ENCODE data around the gene SLC6A15. TPM values are rescaled to one million over a fixed set of nuclear protein-coding genes. Genes with fewer than 3 reads are reported as not detected.

SLC6A15 gene
- total RNA-seq, 1 donor from 2014 or later = not detected

DNA sequence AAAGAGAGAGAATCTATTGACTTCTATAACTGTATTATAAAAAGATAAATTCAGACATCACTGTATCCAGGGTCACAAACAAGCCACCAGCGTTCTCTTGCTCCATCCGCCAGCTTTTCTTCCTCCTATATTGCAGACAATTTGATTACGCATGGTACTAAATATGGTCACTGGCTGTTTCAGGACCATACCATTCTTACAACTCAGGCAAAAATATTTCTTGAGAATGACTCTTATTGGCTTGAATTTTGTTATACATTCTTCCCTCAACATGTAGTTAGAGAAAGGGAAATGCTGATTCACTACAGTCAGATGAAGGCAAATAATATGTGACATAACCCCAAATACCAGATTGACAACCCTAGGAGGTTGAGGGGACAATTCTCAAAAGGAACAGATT, 101.3 kb downstream of the SLC6A15 start:
- DNase-seq = no peak
- H3K4me1 Mint-ChIP-seq = no peaks in the 10 kb centered on the region
- H3K27ac Mint-ChIP-seq = no peak overlapping the region
- H3K4me3 Mint-ChIP-seq = no peak overlapping the region
- intact Hi-C loops (cut with micrococcal nuclease) = no loop called here
- no peaks in the 10 kb centered on the region for H3K27me3 Mint-ChIP-seq
- H3K9me3 Mint-ChIP-seq = no peaks in the 10 kb centered on the region
- H3K36me3 Mint-ChIP-seq (ENCODE audit: low read depth) = no peaks in the 10 kb centered on the region

DNA sequence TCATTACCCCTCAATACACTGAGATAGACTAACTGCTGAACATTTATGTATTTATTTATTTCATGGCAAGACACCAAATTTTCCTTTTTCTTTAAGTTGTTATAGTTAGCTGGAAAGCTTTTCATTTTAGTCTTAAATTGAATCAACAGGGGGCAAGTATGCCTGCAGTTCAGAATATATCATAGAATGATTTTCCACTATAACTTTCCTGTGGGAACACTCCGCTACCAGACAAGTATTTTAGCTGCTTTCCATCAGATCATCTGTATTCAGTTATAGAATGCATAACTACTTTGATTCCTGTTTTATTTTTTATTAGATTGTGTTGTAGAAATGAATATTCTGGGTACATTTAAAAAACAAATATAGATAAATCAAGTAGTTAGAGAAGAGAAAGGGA, 102.0 kb downstream of the SLC6A15 start:
- no peak overlapping the region for H3K27ac Mint-ChIP-seq
- H3K9me3 Mint-ChIP-seq = no peaks in the 10 kb centered on the region
- H3K36me3 Mint-ChIP-seq (ENCODE audit: low read depth) = no peaks in the 10 kb centered on the region
- DNase-seq = no peak
- intact Hi-C loops (cut with micrococcal nuclease) = no loop called here
- no peaks in the 10 kb centered on the region for H3K27me3 Mint-ChIP-seq
- no peaks in the 10 kb centered on the region for H3K4me1 Mint-ChIP-seq
- no peak overlapping the region for H3K4me3 Mint-ChIP-seq

Other genes starting within 250 kb of the SLC6A15 start
- not detected in 2 replicates for gene TSPAN19, start 123.5 kb upstream of the SLC6A15 start, total RNA-seq
- gene LRRIQ1, start 123.6 kb upstream of the SLC6A15 start, total RNA-seq = not detected in 2 replicates

Measured in activated CD4-positive, alpha-beta T cell treated with anti-CD3 and anti-CD28 coated beads, Interleukin-2, amount 10 ng/mL, durations not matched to agents 24 days and 14 days (primary cell).